MCF 10A (cell line): ENCODE data around the gene SLC1A5. TPM values are rescaled to one million over a fixed set of nuclear protein-coding genes. Genes with fewer than 3 reads are reported as not detected.

Experiments used
- BruUV-seq: library from RNA; stranded (reverse); fragments of 400-500 nt; replicated peaks from 2 replicates; lab custom pipeline; 2021; lab: Mats Ljungman, UMichigan
- CTCF ChIA-PET: fragments of 300-600 bp; sonication (Branson Sonifier 250); formaldehyde crosslinking; extraction: SDS; loops from one replicate; lab custom pipeline; 2021; ENCODE audit warnings: antibody characterized with exemption, inconsistent platforms; lab: Yijun Ruan, JAX
- POLR2A ChIA-PET: fragments of 300-600, 350-650 bp; sonication (Branson Sonifier 250); formaldehyde crosslinking; extraction: SDS; loops from one replicate; lab custom pipeline; 2020; ENCODE audit warnings: antibody characterized with exemption, inconsistent platforms; lab: Yijun Ruan, JAX
- DNase-seq: peaks from one replicate; pipeline ENCODE4 v3.0.0-alpha.2; 2018; ENCODE audit not compliant: unreplicated experiment
- H3K27ac Mint-ChIP-seq: one replicate; pipeline ENCODE4 v1.8.0; 2022; ENCODE audit warnings: mild to moderate bottlenecking, low read depth, mixed read lengths; ENCODE audit not compliant: unreplicated experiment
- H3K27me3 Mint-ChIP-seq: one replicate; pipeline ENCODE4 v1.8.0; 2022; ENCODE audit warnings: mixed read lengths; ENCODE audit not compliant: insufficient read depth, unreplicated experiment
- H3K36me3 Mint-ChIP-seq: one replicate; pipeline ENCODE4 v1.8.0; 2022; ENCODE audit warnings: mild to moderate bottlenecking, moderate library complexity, mixed read lengths; ENCODE audit not compliant: insufficient read depth, unreplicated experiment
- H3K4me1 Mint-ChIP-seq: one replicate; pipeline ENCODE4 v1.8.0; 2022; ENCODE audit warnings: mixed read lengths; ENCODE audit not compliant: insufficient read depth, unreplicated experiment
- H3K4me3 Mint-ChIP-seq: one replicate; pipeline ENCODE4 v1.8.0; 2022; ENCODE audit warnings: mild to moderate bottlenecking, moderate library complexity, mixed read lengths; ENCODE audit not compliant: unreplicated experiment
- H3K9me3 Mint-ChIP-seq: one replicate; pipeline ENCODE4 v1.8.0; 2022; ENCODE audit warnings: mixed read lengths; ENCODE audit not compliant: unreplicated experiment
- intact Hi-C: fragments of 100-400 bp; cut with micrococcal nuclease; formaldehyde crosslinking; loops from 2 replicates; pipeline ENCODE4 v1.14.1; 2022
- total RNA-seq: library from RNA; stranded (reverse); gene quantifications from 2 replicates; pipeline ENCODE4 v1.2.3, GENCODE V29; 2022
- TF ChIP-seq, protein P1 (sequence below): fragments of 200-600 bp; IDR thresholded peaks from one replicate; pipeline ENCODE4 v1.8.0; 2022; ENCODE audit warnings: antibody characterized with exemption, mild to moderate bottlenecking; ENCODE audit not compliant: unreplicated experiment

SLC1A5 gene
- total RNA-seq, 1 experiment from 2014 or later: 417 TPM

- DNase-seq: no peak
- intact Hi-C loops: no loop called here
- no peak overlapping the region for H3K4me3 Mint-ChIP-seq
- peaks cover 46% of the 10 kb centered on the region for H3K36me3 Mint-ChIP-seq
- POLR2A ChIA-PET: no interaction called here
- peaks cover 16% of the 10 kb centered on the region for H3K4me1 Mint-ChIP-seq
- no peak overlapping the region for H3K27ac Mint-ChIP-seq
- CTCF ChIA-PET: interaction anchor here (0.8 to 1.3 kb wide), 2 partner anchors 11 kb away, joined by 3 to 6 read pairs; no protein-coding TSS in a partner anchor
- TF ChIP-seq, protein P1, sequence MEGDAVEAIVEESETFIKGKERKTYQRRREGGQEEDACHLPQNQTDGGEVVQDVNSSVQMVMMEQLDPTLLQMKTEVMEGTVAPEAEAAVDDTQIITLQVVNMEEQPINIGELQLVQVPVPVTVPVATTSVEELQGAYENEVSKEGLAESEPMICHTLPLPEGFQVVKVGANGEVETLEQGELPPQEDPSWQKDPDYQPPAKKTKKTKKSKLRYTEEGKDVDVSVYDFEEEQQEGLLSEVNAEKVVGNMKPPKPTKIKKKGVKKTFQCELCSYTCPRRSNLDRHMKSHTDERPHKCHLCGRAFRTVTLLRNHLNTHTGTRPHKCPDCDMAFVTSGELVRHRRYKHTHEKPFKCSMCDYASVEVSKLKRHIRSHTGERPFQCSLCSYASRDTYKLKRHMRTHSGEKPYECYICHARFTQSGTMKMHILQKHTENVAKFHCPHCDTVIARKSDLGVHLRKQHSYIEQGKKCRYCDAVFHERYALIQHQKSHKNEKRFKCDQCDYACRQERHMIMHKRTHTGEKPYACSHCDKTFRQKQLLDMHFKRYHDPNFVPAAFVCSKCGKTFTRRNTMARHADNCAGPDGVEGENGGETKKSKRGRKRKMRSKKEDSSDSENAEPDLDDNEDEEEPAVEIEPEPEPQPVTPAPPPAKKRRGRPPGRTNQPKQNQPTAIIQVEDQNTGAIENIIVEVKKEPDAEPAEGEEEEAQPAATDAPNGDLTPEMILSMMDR: no peak
- H3K27me3 Mint-ChIP-seq: no peaks in the 10 kb centered on the region
- no peaks in the 10 kb centered on the region for H3K9me3 Mint-ChIP-seq
- no TSS peak for BruUV-seq
These were observed 49.1 kb downstream of the SLC1A5 start for GRCh38 chr19:46739290-46739771.

- peaks cover 16% of the 10 kb centered on the region for H3K4me1 Mint-ChIP-seq
- TF ChIP-seq, protein P1: no peak
- no peak for DNase-seq
- no peaks in the 10 kb centered on the region for H3K9me3 Mint-ChIP-seq
- H3K27ac Mint-ChIP-seq: no peak overlapping the region
- ChIA-PET POLR2A (interaction anchor here (1.2 kb wide), 1 partner anchor 14 kb away, joined by 3 read pairs; no protein-coding TSS in a partner anchor), CTCF (interaction anchor here (1.1 to 1.5 kb wide), 2 partner anchors 9 to 102 kb away, joined by 3 to 5 read pairs; no protein-coding TSS in a partner anchor)
- peaks cover 55% of the 10 kb centered on the region for H3K36me3 Mint-ChIP-seq
- no peak overlapping the region for H3K4me3 Mint-ChIP-seq
- BruUV-seq: no TSS peak
- H3K27me3 Mint-ChIP-seq: no peaks in the 10 kb centered on the region
- intact Hi-C loops: no loop called here
These were observed 50.6 kb downstream of the SLC1A5 start for GRCh38 chr19:46737761-46738171.

GRCh38 chr19:46737298-46737654 lies 51.1 kb downstream of the SLC1A5 start:
- H3K36me3 Mint-ChIP-seq: peaks cover 57% of the 10 kb centered on the region
- H3K27ac Mint-ChIP-seq: no peak overlapping the region
- CTCF ChIA-PET: interaction anchor here (1.1 to 1.5 kb wide), 2 partner anchors 8 to 103 kb away, joined by 3 to 5 read pairs; no protein-coding TSS in a partner anchor
- TF ChIP-seq, protein P1: no peak
- no peaks in the 10 kb centered on the region for H3K9me3 Mint-ChIP-seq
- H3K4me1 Mint-ChIP-seq: peaks cover 16% of the 10 kb centered on the region
- no TSS peak for BruUV-seq
- H3K27me3 Mint-ChIP-seq: no peaks in the 10 kb centered on the region
- DNase-seq: no peak
- no peak overlapping the region for H3K4me3 Mint-ChIP-seq
- intact Hi-C loops: no loop called here
- POLR2A ChIA-PET: interaction anchor here (0.7 to 1.2 kb wide), 2 partner anchors 8 to 13 kb away, joined by 3 read pairs; no protein-coding TSS in a partner anchor

DNA sequence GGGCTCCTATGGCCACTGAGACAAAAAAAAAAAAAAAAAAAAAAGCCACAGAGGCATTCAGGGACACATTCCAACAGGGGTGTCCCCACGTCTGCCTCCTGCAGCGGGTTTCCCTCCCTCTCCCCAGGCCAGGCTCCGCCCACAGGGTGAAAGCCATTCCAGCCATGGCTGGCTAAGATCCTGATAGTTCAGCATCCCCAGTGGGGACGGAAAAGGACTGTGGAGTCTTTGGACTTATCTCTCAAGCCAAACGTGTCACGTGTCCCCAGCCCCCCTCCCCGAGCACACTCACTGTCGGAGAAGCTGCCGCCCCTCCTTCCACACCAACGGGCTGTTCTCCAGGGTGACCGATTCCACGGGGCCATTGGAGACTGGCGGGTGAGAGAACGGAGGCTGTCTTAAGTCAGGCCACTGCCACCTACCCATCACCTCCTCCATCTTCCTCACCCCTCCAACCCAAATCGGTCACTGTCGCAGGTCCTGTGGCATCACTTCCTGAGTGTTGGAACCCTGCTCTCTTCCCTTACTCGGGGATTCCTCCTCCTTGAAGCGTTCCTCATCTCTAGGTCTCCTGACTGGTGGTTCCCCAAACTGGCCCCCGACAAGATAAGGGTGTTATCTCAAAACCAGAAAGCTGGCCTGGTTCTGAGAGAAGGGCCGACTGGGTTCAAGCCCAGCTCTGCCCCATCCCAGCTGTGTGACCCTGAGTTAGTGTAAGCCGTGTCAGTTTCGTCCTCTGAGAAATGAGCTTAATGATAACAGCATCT lies 51.7 kb downstream of the SLC1A5 start:
- peaks cover 16% of the 10 kb centered on the region for H3K4me1 Mint-ChIP-seq
- no peaks in the 10 kb centered on the region for H3K27me3 Mint-ChIP-seq
- no peak overlapping the region for H3K4me3 Mint-ChIP-seq
- H3K27ac Mint-ChIP-seq: no peak overlapping the region
- no peak for DNase-seq
- no TSS peak for BruUV-seq
- intact Hi-C loops: no loop called here
- TF ChIP-seq, protein P1: no peak
- POLR2A ChIA-PET: interaction anchor here (0.7 to 1.2 kb wide), 2 partner anchors 8 to 13 kb away, joined by 3 read pairs; no protein-coding TSS in a partner anchor
- CTCF ChIA-PET: interaction anchor here (1.1 to 1.5 kb wide), 2 partner anchors 8 to 103 kb away, joined by 3 to 5 read pairs; no protein-coding TSS in a partner anchor
- peaks cover 63% of the 10 kb centered on the region for H3K36me3 Mint-ChIP-seq
- no peaks in the 10 kb centered on the region for H3K9me3 Mint-ChIP-seq
